Fibroblast of mammary gland (primary cell): ENCODE data around the gene CFAP69.
"Not testable (repeated sequence)": the region's sequence is repeated elsewhere in the genome, so short reads cannot be mapped to it uniquely, and the experiment has no call there.

ENCODE experiments used
- DNase-seq: peaks from one replicate; pipeline ENCODE4 v3.0.0-alpha.2; 2010; ENCODE audit warnings: low read depth
- H3K4me3 ChIP-seq: 2 replicates; pipeline ENCODE4 v1.5.1; 2011; ENCODE audit warnings: low read depth, mild to moderate bottlenecking, low read length, moderate library complexity; ENCODE audit not compliant: control insufficient read depth
- CTCF ChIP-seq: conservative IDR thresholded peaks from 2 replicates; pipeline ENCODE4 v1.5.1; 2011; ENCODE audit warnings: low read depth, low read length, inconsistent platforms; ENCODE audit not compliant: control insufficient read depth, insufficient read depth

The CFAP69 gene

GRCh38 chr7:90248706-90249105 is 3.7 kb downstream of the CFAP69 start:
- no peak overlapping the region for H3K4me3 ChIP-seq
- TF ChIP-seq CTCF, result no peak

GRCh38 chr7:90250601-90251303 is 5.8 kb downstream of the CFAP69 start:
- peak; percentile 88 for DNase-seq
- no peak for TF ChIP-seq CTCF
- no peak overlapping the region for H3K4me3 ChIP-seq

More at GRCh38 chr7:90248706-90249105, 3.7 kb downstream of the CFAP69 start:
- DNase-seq, result no peak

GRCh38 chr7:90251304-90251635 is 6.3 kb downstream of the CFAP69 start:
- H3K4me3 ChIP-seq, result no peak overlapping the region
- peak; percentile 73 for DNase-seq
- no peak for TF ChIP-seq CTCF

GRCh38 chr7:90256011-90256410 is 11.0 kb downstream of the CFAP69 start:
- H3K4me3 ChIP-seq, DNase-seq: not testable (repeated sequence)

GRCh38 chr7:90256778-90257177 is 11.8 kb downstream of the CFAP69 start:
- no peak for TF ChIP-seq CTCF
- H3K4me3 ChIP-seq, result no peak overlapping the region
- DNase-seq, result no peak

GRCh38 chr7:90261441-90261840 is 16.5 kb downstream of the CFAP69 start:
- H3K4me3 ChIP-seq, result no peak overlapping the region
- no peak for DNase-seq
- no peak for TF ChIP-seq CTCF

- DNase-seq, result peak; percentile 67
- TF ChIP-seq CTCF, result peak; percentile 51
- H3K4me3 ChIP-seq, result no peak overlapping the region
Observed at GRCh38 chr7:90262438-90262837, 17.5 kb downstream of the CFAP69 start.
